Putamen (tissue), 1 donor: ENCODE measurements around the gene PPP2R2C.
A peak's percentile ranks its signal among the peaks of the same experiment; 100 is the strongest.

ENCODE experiments used
- DNase-seq: peaks from one replicate; pipeline ENCODE4 v3.0.0-alpha.2; 2016; ENCODE audit warnings: low spot score

PPP2R2C gene

DNA sequence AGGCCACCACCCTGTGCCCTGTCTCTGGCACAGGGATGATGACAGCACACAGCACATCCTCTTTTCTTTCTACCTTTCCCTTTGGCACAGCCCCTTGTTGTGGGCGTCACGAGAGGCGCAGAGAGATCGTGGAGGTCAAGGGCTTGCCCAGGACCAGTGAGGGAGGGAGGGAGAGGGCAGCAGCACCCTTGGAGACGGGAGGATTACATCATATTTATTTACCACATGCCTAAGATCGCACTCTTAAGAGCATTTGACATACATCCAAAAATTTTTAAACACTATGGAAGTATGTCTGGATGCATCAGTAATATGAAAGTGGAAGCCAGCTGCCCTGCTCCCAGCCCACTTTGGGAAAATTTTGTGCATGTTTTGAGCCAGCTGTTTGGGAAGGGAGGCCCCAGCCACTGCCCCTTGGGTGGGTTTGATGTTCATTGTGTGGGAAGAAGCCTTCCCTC lies 190.1 kb downstream of the PPP2R2C start:
- DNase-seq, result no peak

DNA sequence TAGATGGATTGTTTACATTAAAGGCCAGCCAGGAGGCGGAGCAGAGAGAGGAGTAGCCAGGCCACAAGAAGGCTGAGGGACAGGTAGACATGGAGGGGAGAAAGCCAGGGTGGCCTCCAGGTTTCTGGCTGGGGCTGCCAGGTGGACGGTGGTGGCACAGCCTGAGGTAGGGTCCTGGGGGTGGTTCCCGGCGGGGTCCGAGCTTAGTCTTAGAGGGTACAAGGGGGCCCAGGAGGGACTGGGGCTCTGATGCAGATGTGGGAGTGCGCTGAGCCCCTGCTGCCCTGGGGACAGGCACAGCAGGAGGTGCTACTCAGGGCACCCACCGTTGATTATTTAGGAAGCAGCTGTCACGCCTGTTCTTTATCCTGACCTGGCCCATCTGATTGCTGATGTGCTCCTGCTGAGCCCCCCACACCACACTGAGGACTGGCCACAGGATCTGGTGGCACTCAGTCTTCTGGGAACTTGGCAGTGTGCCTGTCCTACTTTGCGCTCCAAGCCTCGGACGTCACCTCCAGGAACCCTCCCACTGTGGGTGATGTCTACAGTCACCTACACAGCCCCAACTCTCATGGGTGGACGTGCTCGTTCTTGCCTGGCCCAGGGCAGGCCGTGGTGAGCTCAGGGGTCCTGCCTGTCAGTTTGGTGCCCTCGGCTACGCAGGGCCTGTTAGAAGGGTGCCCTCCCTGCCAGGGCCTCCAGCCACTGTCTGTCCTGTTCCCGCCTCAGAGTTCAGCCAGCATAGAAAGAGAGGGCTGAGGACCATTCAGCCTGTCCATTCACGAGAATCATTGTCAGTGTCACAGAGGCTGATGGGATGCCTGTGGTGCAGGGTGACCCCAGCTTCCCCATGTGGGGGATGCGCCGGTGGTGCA lies 190.7 kb downstream of the PPP2R2C start:
- peak; percentile 56 for DNase-seq

DNA sequence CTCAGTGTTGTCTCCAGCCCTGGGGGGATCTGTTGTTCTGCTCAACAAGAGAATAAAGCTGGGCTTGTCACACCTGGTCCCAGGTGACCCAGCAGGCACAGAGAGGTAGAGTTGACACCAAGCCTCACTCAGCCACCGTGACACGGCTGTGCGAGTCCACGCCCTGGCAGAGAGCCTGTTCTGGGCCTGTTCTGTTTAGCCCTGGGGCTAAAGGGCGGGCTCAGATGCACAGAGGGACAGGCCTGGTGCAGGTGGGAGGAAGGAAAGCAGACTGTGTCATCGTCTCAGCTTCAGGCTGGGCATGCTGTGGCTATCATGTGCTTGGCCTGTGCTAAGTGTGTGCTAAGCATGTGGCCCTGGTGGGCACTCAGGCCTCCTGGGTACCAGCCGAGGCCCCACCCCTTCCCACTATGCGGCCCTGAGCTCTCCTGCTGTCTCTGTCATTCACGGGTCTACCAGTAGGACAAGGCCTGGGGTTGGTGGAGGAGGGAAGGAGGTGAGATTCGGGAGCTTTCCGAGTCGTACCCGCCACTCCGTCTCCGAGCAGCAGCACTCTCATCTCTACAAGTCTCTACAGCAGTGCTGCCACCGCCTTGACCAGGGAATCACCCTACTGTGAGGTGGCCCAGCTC lies 191.9 kb downstream of the PPP2R2C start:
- no peak for DNase-seq

DNA sequence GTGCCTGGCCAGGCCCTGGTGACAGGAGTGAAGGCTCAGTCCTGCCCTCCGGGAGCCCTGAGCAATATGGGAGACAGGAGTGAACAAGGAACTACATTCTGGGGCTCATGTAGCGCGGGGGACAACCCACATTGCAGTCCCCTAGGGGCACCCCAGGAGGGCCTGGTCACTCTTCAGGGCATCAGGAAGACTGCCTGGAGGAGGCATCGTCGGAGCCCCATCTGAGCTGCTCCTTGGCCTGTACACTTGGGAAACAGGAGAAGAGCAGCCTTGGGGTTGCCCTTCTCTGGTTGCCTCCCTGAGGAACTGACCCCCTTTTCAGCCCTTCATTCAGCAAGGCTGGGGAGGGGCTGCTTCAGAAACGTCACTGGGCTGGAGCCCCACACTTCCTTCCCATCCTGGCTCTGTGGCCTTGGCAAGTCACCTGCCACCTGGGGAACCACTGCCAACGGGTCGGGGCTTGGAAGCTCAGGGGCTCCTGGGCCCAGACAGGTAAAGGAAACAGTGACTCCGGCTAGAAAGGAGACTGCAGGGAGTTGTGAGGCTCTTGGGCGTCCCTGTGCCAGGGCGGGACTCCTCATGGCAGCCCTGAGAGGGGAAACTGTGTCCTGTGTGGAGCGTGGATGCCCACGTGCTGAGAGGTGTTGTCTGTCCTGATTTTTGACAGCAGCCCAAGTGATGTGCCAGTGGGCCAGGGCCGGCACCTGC lies 192.7 kb downstream of the PPP2R2C start:
- DNase-seq, result no peak

DNA sequence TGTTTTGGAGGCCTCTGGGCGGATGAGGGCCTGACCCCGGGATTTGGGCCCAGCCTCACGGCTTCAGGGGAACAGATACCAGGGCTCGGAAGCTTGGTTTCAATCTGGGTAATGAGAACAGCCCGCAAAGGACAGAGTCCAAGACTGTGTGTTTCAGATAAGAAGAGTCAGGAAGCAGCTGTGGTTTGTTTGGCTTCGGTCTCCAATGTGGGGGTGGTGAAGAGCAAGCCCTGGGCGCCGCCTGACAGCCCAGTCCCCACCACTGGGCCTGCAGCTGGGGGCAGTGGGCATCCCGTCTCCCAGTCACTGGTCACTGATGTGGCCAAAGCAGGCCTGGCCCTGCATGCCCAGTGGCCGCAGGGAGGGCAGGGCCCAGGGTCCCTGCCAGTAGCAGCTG lies 193.6 kb downstream of the PPP2R2C start:
- no peak for DNase-seq

DNA sequence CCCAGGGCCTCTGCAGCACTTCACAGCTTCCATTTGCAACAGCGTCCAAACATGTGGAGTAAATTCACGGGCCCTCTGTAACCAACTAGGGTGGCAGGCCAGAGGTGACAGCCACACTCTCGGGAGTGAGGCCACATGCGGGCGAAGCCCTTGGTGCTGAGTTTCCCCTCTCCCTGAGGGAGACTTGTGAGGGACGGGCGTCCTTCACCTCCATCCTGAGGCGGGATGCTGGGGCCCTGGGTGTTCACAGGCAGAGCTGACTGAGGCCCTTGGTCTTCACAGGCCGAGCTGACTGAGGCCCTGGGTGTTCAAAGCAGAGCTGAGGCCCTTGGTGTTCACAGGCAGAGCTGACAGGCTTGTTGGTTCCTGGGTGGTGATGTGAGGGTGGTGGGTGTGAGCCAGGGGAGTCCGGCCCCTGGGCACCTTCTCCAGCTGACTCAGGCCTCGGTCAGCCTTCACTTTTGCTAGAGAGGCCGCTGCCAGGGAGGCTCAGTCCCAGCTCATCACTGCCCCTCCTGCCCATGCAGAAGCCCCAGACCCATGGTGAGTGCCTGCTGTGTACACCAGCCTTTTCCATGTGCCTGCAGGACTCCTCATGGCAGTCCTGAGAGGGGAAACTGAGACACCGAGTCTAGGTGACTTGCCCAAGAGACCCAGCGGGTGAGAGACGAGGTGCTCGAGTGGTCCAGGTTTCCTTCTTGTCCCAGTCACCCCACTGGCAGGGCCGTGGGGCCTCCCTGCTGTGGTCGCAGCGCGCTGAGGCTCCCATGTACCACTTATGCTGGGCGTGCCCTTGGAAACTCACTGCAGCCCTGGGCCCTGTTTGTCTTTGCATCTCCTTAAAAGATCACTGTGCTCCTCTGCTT lies 194.2 kb downstream of the PPP2R2C start:
- DNase-seq, result no peak

DNA sequence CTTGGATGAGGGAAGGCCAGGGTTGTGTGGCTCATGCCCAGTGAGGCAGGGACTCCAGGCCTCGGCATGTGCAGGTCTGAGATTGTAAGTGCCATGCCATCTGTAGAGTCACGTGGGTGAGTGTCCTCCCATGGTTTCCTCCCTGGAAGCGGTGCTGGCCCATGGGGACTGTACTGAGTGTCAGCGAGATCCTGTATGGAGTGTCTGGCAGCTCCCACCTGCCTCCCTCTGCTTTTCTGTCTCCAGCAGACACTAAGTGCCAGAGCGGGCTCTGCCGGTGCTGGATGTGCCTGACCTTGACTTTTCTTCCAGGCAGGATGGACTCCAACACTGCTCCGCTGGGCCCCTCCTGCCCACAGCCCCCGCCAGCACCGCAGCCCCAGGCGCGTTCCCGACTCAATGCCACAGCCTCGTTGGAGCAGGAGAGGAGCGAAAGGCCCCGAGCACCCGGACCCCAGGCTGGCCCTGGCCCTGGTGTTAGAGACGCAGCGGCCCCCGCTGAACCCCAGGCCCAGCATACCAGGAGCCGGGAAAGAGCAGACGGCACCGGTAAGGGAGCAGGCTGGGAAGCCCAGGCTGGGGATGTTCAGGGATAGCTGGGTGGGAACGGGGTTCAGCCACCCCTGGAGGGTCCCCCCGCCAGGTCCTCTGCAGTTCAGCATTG lies 195.1 kb downstream of the PPP2R2C start:
- no peak for DNase-seq

DNA sequence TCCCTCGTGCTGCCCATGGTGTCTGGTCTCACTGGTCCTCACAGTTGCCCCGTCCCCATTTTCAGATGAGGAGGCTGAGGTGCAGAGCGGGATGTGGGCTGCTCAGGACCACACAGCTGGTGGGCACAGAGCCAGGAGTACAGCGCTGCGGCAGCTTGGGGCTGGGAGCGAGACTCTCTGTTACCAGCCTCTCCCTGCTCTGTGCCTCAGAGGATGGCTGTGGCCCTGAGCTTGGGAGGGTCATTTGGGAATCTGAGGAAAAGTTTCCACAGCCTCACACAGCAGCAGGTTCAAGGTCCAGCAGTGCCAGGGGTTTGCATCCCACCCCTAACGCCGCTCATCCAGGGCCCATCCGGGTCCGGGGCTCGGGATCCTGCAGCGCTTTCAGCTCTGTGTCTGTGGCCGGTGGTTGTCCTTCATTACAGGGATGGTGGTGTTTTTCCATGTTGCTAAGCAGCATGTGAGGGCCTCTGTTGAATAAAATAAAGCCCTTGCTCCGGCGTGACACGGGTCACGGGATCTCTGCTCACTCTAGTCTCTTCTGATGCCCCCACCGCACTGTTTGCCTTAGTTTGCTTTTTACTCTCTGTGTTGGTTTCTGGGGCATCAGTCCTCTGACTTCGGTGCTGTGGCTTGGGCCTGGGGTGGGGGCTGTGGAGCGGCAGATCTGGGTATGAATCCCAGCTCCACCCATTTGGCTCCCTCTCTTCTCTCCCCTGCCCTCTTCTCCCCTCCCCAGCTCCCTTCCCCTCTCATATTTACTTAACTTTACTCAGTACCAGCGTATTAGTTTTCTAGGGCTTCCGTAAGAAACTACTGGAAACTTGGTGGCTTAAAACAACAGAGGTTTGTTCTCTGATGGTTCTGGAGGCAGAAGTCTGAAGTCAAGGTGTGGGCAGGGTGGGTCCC lies 196.3 kb downstream of the PPP2R2C start:
- no peak for DNase-seq

DNA sequence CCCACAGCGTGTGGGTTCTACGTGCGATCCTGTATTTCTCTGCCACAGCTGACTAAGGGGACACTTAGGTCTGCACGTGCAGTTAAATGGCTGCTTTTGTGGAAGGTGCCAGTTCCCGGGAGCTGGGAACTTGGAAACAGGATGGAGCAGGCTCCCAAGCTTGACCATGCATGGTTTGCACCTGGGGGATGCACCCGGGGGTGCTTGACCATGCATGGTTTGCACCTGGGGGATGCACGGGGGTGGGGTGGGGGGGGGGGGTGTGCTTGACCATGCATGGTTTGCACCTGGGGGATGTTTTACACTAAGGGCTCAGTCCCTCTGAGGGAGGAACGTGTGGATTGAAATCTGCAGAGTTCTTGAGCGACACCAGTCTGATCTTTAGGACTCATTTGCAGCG lies 197.1 kb downstream of the PPP2R2C start:
- DNase-seq, result no peak

DNA sequence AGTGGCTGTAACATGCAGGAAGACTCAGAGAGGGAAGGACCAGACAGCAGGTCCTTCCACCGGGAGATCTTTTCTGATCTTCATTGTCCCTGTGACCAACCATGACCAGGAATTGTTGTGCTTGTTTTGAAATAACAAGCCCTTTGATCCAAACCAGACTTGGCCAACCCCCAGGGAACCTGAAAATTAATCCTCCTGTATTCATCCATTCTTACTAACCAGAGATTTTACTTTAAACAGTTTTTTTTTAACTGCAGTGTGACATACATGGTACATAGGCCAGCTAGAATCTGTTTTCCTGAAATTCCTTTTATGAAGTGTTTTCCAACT lies 198.8 kb downstream of the PPP2R2C start:
- no peak for DNase-seq

DNA sequence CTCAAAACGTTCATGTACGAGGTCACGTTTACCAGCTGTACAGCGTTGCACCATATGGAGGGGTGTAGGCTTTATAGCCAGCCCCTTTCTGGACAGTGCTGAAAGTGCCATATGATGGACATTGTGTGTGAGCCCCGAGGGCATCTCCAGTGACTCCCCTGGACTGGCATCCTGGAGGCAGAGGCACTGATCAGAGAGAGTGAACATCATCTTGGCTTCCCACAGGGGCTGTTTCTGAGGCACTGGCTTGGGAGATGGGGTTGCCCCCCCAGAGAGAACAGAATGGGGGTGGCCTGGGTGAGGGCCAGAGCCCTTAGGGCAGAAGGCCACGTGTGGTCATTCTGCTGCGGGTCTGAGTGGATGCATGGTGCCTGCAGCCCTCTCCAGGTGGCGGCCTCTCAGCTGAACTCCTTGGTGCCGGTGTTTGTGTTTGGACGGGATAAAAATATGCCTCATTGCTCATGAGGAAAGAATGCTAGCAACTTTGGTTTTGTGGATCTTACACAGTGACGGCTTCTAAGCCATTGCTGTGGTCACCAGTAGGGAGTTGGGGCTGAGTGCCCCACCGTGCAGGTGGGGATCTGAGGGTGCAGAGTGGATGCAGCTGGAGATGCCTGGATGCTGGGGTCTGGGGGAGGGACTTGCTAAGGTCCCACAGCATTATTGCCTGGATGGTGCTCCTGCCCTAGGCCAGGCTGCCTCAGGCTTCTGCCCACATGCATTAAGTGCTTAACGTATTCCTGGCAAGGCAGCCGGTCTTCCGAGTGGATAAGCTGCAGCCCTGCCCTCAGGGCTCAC lies 199.4 kb downstream of the PPP2R2C start:
- DNase-seq, result no peak

DNA sequence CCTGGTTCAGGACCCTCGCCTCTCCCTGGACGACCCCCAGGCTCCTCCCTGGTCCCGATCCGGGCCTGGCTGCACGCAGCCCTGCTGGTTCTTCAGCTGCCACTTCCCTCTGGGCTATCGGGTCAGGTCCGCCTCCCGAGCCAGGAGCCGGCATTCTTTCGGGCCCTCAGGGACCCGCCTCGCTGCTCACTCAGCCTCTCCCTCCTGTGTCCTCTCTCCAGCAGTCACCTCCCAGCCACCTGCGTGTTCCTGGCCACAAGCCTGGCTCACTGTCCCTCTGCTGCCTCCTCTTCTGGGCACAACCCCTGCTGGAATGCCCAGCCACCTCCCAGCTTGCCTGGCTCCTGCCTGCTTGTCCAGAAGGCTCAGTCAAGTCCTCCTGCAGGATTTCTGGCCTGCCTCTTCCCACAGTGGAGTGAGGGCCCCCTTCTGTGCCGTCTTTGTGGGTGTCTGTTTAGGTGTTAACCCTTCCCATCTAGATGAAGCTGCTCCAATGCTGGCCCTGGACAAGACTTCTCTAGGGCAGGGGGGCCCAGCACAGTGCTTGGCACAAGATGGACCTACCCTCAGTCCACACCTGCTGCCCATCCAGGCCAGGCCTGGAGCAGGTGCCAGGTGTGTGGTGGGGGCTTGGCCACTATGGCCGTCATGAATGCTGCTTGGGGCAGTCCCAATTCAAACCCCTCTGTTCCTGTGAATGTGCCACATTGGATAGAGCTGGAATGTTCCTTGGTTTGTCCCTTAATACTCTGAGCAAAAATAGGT lies 200.5 kb downstream of the PPP2R2C start:
- DNase-seq, result no peak

DNA sequence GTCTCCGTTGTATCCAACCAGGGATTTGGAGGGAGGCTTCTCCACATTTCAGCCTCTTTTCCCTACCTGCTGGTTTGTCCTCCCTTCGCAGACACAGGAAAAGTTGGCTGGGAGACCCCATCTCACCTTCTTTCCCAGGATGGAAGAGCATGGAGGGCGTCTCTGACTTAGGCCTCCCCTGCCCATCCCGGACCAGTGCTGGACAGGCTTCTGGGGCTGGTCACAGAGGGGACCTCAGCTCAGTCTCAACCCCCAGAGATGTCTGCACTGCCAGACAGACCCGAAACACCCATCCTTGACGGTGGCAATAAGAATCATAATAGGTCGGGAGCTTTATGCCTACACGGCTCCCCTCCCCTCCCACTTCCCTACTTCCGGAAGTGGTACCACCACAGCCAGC lies 201.2 kb downstream of the PPP2R2C start:
- no peak for DNase-seq

DNA sequence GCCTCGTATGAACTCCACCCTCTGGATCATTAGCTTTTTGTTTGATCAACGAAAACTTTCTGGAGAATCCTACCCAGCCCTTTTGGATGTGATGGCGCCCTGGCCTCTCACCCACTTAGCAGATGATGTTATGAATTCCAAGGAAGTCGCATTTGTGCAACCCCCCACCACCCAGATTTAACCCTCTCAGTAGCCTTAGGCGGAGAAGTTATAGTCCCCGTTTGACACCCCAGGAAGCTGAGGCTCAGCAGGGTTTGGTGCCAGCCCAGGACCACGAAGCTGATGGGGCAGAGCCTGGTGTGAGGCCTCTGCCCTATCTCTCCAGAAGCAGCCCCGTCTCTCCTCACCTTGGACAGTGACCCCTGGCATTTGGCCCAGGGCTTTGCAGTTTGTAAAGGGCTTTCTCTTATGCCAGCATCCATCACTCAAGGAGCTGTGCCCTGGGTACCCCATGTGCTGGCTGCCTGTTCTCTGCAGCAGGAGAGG lies 201.7 kb downstream of the PPP2R2C start:
- DNase-seq, result no peak
